ENCODE measurements around the gene PDE6H. TPM values are rescaled to one million over a fixed set of nuclear protein-coding genes. Genes with fewer than 3 reads are reported as not detected.

PDE6H gene
- total RNA-seq, 1 experiment from 2014 or later, result not detected

- no peaks in the 10 kb centered on the region for H3K9me3 ChIP-seq
- no peaks in the 10 kb centered on the region for H3K27me3 ChIP-seq (replicated peaks; ENCODE audit: control insufficient read depth, insufficient read depth, low read length)
- Mint-ChIP-seq H3K36me3 (ENCODE audit: insufficient read depth, unreplicated experiment) (no peaks in the 10 kb centered on the region), H3K4me1 (ENCODE audit: low read depth, unreplicated experiment) (no peaks in the 10 kb centered on the region), H3K4me3 (ENCODE audit: unreplicated experiment) (no peak overlapping the region), H3K27me3 (ENCODE audit: insufficient read depth, unreplicated experiment) (peaks cover 1% of the 10 kb centered on the region), H3K27ac (ENCODE audit: unreplicated experiment) (no peak overlapping the region), H3K9me3 (ENCODE audit: unreplicated experiment) (no peaks in the 10 kb centered on the region)
- no peaks in the 10 kb centered on the region for H3K36me3 ChIP-seq (ENCODE audit: control insufficient read depth, insufficient read depth, low read length)
- no TSS peak for BruUV-seq (replicated peaks)
- CTCF ChIA-PET, result no interaction called here
- intact Hi-C loops (cut with micrococcal nuclease; ENCODE audit: unreplicated experiment), result no loop called here
- POLR2A ChIA-PET, result no interaction called here
- no peak overlapping the region for H3K4me3 ChIP-seq (ENCODE audit: low read depth, low read length)
- TF ChIP-seq CTCF (IDR thresholded peaks at IDR 0.05; ENCODE audit: insufficient read depth in 1 of 2, low read depth in 1 of 2, low read length in 1 of 2, severe bottlenecking in 1 of 2, unreplicated experiment in 1 of 2), result no peak
- no peaks in the 10 kb centered on the region for H3K4me1 ChIP-seq
- no peak for DNase-seq
Observed at GRCh38 chr12:14962797-14963196, 10.0 kb upstream of the PDE6H start.

GRCh38 chr12:14963520-14963919, 9.3 kb upstream of the PDE6H start:
- H3K4me1 ChIP-seq, result no peaks in the 10 kb centered on the region
- ChIA-PET POLR2A (no interaction called here), CTCF (no interaction called here)
- H3K4me3 Mint-ChIP-seq (ENCODE audit: unreplicated experiment), result no peak overlapping the region
- no peaks in the 10 kb centered on the region for H3K36me3 Mint-ChIP-seq (ENCODE audit: insufficient read depth, unreplicated experiment)
- peaks cover 2% of the 10 kb centered on the region for H3K27me3 Mint-ChIP-seq (ENCODE audit: insufficient read depth, unreplicated experiment)
- H3K27ac Mint-ChIP-seq (ENCODE audit: unreplicated experiment), result no peak overlapping the region
- no peak for TF ChIP-seq CTCF (IDR thresholded peaks at IDR 0.05; ENCODE audit: insufficient read depth in 1 of 2, low read depth in 1 of 2, low read length in 1 of 2, severe bottlenecking in 1 of 2, unreplicated experiment in 1 of 2)
- BruUV-seq (replicated peaks), result no TSS peak
- no peak overlapping the region for H3K4me3 ChIP-seq (ENCODE audit: low read depth, low read length)
- H3K36me3 ChIP-seq (ENCODE audit: control insufficient read depth, insufficient read depth, low read length), result no peaks in the 10 kb centered on the region
- H3K27me3 ChIP-seq (replicated peaks; ENCODE audit: control insufficient read depth, insufficient read depth, low read length), result no peaks in the 10 kb centered on the region
- H3K9me3 ChIP-seq, result no peaks in the 10 kb centered on the region
- no peaks in the 10 kb centered on the region for H3K4me1 Mint-ChIP-seq (ENCODE audit: low read depth, unreplicated experiment)
- H3K9me3 Mint-ChIP-seq (ENCODE audit: unreplicated experiment), result no peaks in the 10 kb centered on the region
- intact Hi-C loops (cut with micrococcal nuclease; ENCODE audit: unreplicated experiment), result no loop called here
- no peak for DNase-seq

GRCh38 chr12:14964406-14964805, 8.4 kb upstream of the PDE6H start:
- no peak for TF ChIP-seq CTCF (IDR thresholded peaks at IDR 0.05; ENCODE audit: insufficient read depth in 1 of 2, low read depth in 1 of 2, low read length in 1 of 2, severe bottlenecking in 1 of 2, unreplicated experiment in 1 of 2)
- ChIA-PET POLR2A (no interaction called here), CTCF (no interaction called here)
- H3K36me3 ChIP-seq (ENCODE audit: control insufficient read depth, insufficient read depth, low read length), result no peaks in the 10 kb centered on the region
- H3K27me3 ChIP-seq (replicated peaks; ENCODE audit: control insufficient read depth, insufficient read depth, low read length), result no peaks in the 10 kb centered on the region
- intact Hi-C loops (cut with micrococcal nuclease; ENCODE audit: unreplicated experiment), result no loop called here
- H3K9me3 Mint-ChIP-seq (ENCODE audit: unreplicated experiment), result no peaks in the 10 kb centered on the region
- no peak overlapping the region for H3K4me3 ChIP-seq (ENCODE audit: low read depth, low read length)
- no peaks in the 10 kb centered on the region for H3K36me3 Mint-ChIP-seq (ENCODE audit: insufficient read depth, unreplicated experiment)
- no peak for DNase-seq
- no peak overlapping the region for H3K4me3 Mint-ChIP-seq (ENCODE audit: unreplicated experiment)
- no TSS peak for BruUV-seq (replicated peaks)
- peaks cover 2% of the 10 kb centered on the region for H3K27me3 Mint-ChIP-seq (ENCODE audit: insufficient read depth, unreplicated experiment)
- H3K27ac Mint-ChIP-seq (ENCODE audit: unreplicated experiment), result no peak overlapping the region
- H3K4me1 ChIP-seq, result no peaks in the 10 kb centered on the region
- no peaks in the 10 kb centered on the region for H3K9me3 ChIP-seq
- H3K4me1 Mint-ChIP-seq (ENCODE audit: low read depth, unreplicated experiment), result no peaks in the 10 kb centered on the region
